ENCODE results near the gene TRPV4.

DNA sequence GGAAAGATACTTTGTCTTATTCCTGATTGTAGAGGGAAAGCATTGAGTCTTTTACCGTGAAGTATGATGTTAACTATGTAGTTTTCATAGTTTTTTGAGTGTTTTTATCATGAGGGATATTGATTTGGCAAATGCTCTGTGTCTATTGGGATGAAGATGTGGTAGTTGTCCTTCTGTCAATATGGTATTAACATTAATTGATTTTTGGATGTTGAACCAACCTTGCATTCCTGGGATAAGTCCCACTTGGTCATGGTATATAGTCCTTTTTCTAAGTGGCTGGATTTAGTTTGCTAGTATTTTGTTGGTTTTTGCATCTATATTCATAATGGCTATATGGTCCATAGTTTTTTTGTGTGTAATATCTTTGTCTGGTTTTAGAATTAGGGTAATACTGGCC lies 76.7 kb downstream of the TRPV4 start:
- TF ChIP-seq, protein P1, sequence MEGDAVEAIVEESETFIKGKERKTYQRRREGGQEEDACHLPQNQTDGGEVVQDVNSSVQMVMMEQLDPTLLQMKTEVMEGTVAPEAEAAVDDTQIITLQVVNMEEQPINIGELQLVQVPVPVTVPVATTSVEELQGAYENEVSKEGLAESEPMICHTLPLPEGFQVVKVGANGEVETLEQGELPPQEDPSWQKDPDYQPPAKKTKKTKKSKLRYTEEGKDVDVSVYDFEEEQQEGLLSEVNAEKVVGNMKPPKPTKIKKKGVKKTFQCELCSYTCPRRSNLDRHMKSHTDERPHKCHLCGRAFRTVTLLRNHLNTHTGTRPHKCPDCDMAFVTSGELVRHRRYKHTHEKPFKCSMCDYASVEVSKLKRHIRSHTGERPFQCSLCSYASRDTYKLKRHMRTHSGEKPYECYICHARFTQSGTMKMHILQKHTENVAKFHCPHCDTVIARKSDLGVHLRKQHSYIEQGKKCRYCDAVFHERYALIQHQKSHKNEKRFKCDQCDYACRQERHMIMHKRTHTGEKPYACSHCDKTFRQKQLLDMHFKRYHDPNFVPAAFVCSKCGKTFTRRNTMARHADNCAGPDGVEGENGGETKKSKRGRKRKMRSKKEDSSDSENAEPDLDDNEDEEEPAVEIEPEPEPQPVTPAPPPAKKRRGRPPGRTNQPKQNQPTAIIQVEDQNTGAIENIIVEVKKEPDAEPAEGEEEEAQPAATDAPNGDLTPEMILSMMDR (IDR thresholded peaks at IDR 0.05 in 4 of 5, conservative IDR thresholded peaks at IDR 0.05 in 1 of 5) = no peak
- no peak for TF ChIP-seq POLR2A (IDR thresholded peaks at IDR 0.05)
